K562 (cell line): ENCODE results near the gene FANCD2OS. TPM values are rescaled to one million over a fixed set of nuclear protein-coding genes. Genes with fewer than 3 reads are reported as not detected.
"Not testable (repeated sequence)": the region's sequence is repeated elsewhere in the genome, so short reads cannot be mapped to it uniquely, and the experiment has no call there.

ENCODE experiments used
- ATAC-seq: fragments of 200-7000 bp; cut with Tn5 transposase; 3 replicates; pipeline ENCODE4 v1.9.1; 2020; ENCODE audit warnings: moderate library complexity
- BruUV-seq: library from RNA; stranded (reverse); fragments of 400-500 nt; replicated peaks from 2 replicates; lab custom pipeline; 2021; lab: Mats Ljungman, UMichigan
- CTCF ChIA-PET: fragments of 300-600 bp; formaldehyde crosslinking; extraction: SDS; loops from one replicate; lab custom pipeline; 2021; ENCODE audit warnings: low intra/inter-chr PET ratio; lab: Yijun Ruan, JAX
- POLR2A ChIA-PET: fragments of 300-600, 350-650 bp; sonication (Branson Sonifier 250); formaldehyde crosslinking; extraction: SDS; loops from one replicate; lab custom pipeline; 2021; ENCODE audit warnings: antibody characterized with exemption, inconsistent platforms; lab: Yijun Ruan, JAX
- DNase-seq, 4 experiments: peaks; one replicate each; pipeline versions ENCODE4 v3.0.0 to v3.0.0-alpha.2; 2011 to 2018; ENCODE audit warnings: low spot score in 3 of 4, mixed read lengths in 3 of 4; ENCODE audit errors: extremely low read depth in 1 of 4
- FAIRE-seq: peaks from 2 replicates; lab custom pipeline; 2011; peaks lifted over from hg19 to GRCh38; lab: Jason Lieb, UNC
- H2AFZ ChIP-seq: 2 replicates; pipeline ENCODE4 v1.6.0; 2011; ENCODE audit warnings: low read depth, low read length, control low read depth, inconsistent platforms
- H3K27ac ChIP-seq: fragments of 200-600 bp; 3 replicates; pipeline ENCODE4 v1.8.0; 2011; ENCODE audit warnings: low read depth, mild to moderate bottlenecking, control low read depth, inconsistent platforms, low read length, moderate library complexity, mixed read lengths; ENCODE audit errors: extremely low read depth
- H3K27me3 ChIP-seq, 2 experiments: fragments of 300-600 bp in 1 of 2; 2 replicates in 1 of 2; 3 replicates in 1 of 2; pipeline versions ENCODE4 v1.6.0 to v1.8.0; 2011; ENCODE audit warnings: inconsistent platforms in 2 of 2, low read length in 2 of 2, mild to moderate bottlenecking in 1 of 2, mixed read lengths in 1 of 2, moderate library complexity in 1 of 2; ENCODE audit not compliant: control insufficient read depth in 2 of 2, insufficient read depth in 2 of 2
- H3K36me3 ChIP-seq: fragments of 300-600 bp; 3 replicates; pipeline ENCODE4 v1.8.0; 2011; ENCODE audit warnings: mild to moderate bottlenecking, low read length, inconsistent platforms; ENCODE audit not compliant: control insufficient read depth, insufficient read depth
- H3K4me1 ChIP-seq, 2 experiments: fragments of 200-600 bp in 1 of 2; replicated peaks in 1 of 2; 2 replicates in 1 of 2; 3 replicates in 1 of 2; pipeline versions ENCODE4 v1.5.1 to v1.8.0; 2011; ENCODE audit warnings: inconsistent platforms in 2 of 2, low read length in 2 of 2, mild to moderate bottlenecking in 1 of 2, mixed read lengths in 1 of 2, moderate library complexity in 1 of 2; ENCODE audit not compliant: control insufficient read depth in 2 of 2, insufficient read depth in 2 of 2
- H3K4me2 ChIP-seq: 2 replicates; pipeline ENCODE4 v1.6.1; 2011; ENCODE audit warnings: low read length, control low read depth, inconsistent platforms, mixed read lengths; ENCODE audit not compliant: insufficient read depth
- H3K4me3 ChIP-seq: fragments of 200-600 bp; sonication (generic), shearing (Covaris generic); 2 replicates; pipeline ENCODE4 v1.5.1; 2016; ENCODE audit warnings: control low read depth, inconsistent platforms
- H3K79me2 ChIP-seq: fragments of 200-600 bp; 3 replicates; pipeline ENCODE4 v1.8.0; 2011; ENCODE audit warnings: low read length, inconsistent platforms; ENCODE audit not compliant: control insufficient read depth, insufficient read depth
- H3K9ac ChIP-seq, 2 experiments: 2 replicates each; pipeline versions ENCODE4 v1.6.0 to v1.6.1; 2011; ENCODE audit warnings: low read depth in 2 of 2, low read length in 2 of 2, control low read depth in 1 of 2, inconsistent platforms in 1 of 2, mild to moderate bottlenecking in 1 of 2, mixed read lengths in 1 of 2; ENCODE audit not compliant: insufficient read depth in 1 of 2
- H3K9me1 ChIP-seq: one replicate; pipeline ENCODE4 v1.6.0; 2011; ENCODE audit warnings: inconsistent platforms, mild to moderate bottlenecking, low read length, moderate library complexity; ENCODE audit not compliant: control insufficient read depth, insufficient read depth
- H3K9me3 ChIP-seq: replicated peaks from 2 replicates; pipeline ENCODE4 v1.5.1; 2011; ENCODE audit warnings: low read depth, low read length, inconsistent platforms; ENCODE audit not compliant: control insufficient read depth, insufficient read depth
- H4K20me1 ChIP-seq: replicated peaks from 2 replicates; pipeline ENCODE4 v1.6.1; 2011; ENCODE audit warnings: low read length, inconsistent platforms, mixed read lengths; ENCODE audit not compliant: control insufficient read depth, insufficient read depth
- CEBPB ChIP-seq: fragments of 450-650 bp; IDR thresholded peaks from 2 replicates; pipeline ENCODE4 v1.6.1; 2016; ENCODE audit warnings: missing genetic modification characterization, missing compliant biosample characterization
- CEBPG ChIP-seq, 3 experiments: fragments of 200-800 bp in 1 of 3; sonication (Bioruptor generic) in 1 of 3; sonication (generic) in 1 of 3; formaldehyde crosslinking in 1 of 3; IDR thresholded peaks in 2 of 3; conservative IDR thresholded peaks in 1 of 3; 2 replicates each; pipeline versions ENCODE4 v1.6.1 to v1.8.0; 2016 to 2022; ENCODE audit warnings: missing compliant biosample characterization in 2 of 3, missing genetic modification characterization in 2 of 3, mild to moderate bottlenecking in 1 of 3, missing genetic modification reagents in 1 of 3
- WGBS: fragments of 100-300 bp; shearing (Covaris generic); methylation state at CpG from one replicate; pipeline ENCODE4 v1.1.6; 2016; ENCODE audit warnings: low coverage, mixed read lengths; ENCODE audit not compliant: insufficient coverage; ENCODE audit errors: missing lambda C conversion rate; 5-methylcytosine and 5-hydroxymethylcytosine counted together
- in situ Hi-C: fragments of 300-500 bp; cut with MboI; formaldehyde crosslinking; loops from 4 replicates; pipeline ENCODE4 v1.15.0; 2018; ENCODE audit warnings: inconsistent platforms, mixed read lengths
- intact Hi-C: fragments of 100-400 bp; cut with micrococcal nuclease; formaldehyde crosslinking; loops from 2 replicates; pipeline ENCODE4 v1.14.2; 2022
- polyA plus RNA-seq, 8 experiments: library from polyadenylated mRNA; depleted of rRNA in 4 of 8; stranded (reverse) in 5 of 8; unstranded in 3 of 8; fragments of >200 nt; fragmentation: Nextera tagmentation in 2 of 8; fragmentation: Illumina TruSeq in 1 of 8; extraction: Ambion mirVana in 2 of 8; extraction: Trizol in 1 of 8; gene quantifications; 2 replicates each; pipeline versions ENCODE4 v1.2.1 to v1.2.3, GENCODE V29; 2011 to 2014; ENCODE audit warnings: inconsistent platforms in 1 of 8, missing spikeins in 1 of 8
- total RNA-seq, 7 experiments: library from RNA; depleted of rRNA in 6 of 7; stranded (reverse); fragments of >200 nt in 6 of 7; fragmentation: Illumina TruSeq in 2 of 7; extraction: Trizol in 2 of 7; gene quantifications; 2 replicates each; pipeline versions ENCODE4 v1.2.1 to v1.2.3, GENCODE V29; 2011 to 2021; ENCODE audit warnings: low replicate concordance in 1 of 7
- TF ChIP-seq, protein P1 (sequence below): sonication (generic); formaldehyde crosslinking; IDR thresholded peaks from 2 replicates; pipeline ENCODE4 v1.5.0; 2020; ENCODE audit warnings: missing genetic modification reagents
- TF ChIP-seq, protein P2 (sequence below): sonication (generic); formaldehyde crosslinking; IDR thresholded peaks from 2 replicates; pipeline ENCODE4 v1.9.0; 2022; ENCODE audit warnings: mild to moderate bottlenecking, missing genetic modification reagents
- TF ChIP-seq, protein P3 (sequence below): fragments of 250-450 bp; sonication (Bioruptor Pico); IDR thresholded peaks from 2 replicates; pipeline ENCODE4 v1.8.0; 2022; ENCODE audit warnings: inconsistent platforms

The FANCD2OS gene
- total and polyA plus RNA-seq, 9 of the 15 experiments (the other 6 are each of a cell fraction or from before 2014, with no cell fraction given), result not detected

DNA sequence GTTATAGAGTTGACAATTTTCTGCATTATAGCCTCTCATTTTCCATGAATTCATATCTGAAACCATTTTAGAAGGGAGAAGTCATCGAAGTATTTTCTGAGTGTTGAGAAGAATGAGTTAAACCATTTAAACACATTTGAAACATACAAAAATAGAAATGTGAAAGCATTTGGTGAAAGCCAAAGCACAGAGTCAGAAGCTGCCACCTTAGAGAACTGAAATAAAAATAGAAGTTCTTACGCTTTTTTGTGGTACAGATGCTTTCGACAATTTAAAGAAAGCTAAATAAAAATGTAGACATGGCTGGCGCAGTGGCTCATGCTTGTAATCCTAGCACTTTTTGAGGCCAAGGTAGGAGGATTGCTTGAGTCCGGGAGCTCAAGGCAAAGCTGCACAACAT lies 9.0 kb downstream of the FANCD2OS start (continued):
- TF ChIP-seq, protein P1, sequence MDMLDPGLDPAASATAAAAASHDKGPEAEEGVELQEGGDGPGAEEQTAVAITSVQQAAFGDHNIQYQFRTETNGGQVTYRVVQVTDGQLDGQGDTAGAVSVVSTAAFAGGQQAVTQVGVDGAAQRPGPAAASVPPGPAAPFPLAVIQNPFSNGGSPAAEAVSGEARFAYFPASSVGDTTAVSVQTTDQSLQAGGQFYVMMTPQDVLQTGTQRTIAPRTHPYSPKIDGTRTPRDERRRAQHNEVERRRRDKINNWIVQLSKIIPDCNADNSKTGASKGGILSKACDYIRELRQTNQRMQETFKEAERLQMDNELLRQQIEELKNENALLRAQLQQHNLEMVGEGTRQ (CRISPR knock-in tag), result no peak

DNA sequence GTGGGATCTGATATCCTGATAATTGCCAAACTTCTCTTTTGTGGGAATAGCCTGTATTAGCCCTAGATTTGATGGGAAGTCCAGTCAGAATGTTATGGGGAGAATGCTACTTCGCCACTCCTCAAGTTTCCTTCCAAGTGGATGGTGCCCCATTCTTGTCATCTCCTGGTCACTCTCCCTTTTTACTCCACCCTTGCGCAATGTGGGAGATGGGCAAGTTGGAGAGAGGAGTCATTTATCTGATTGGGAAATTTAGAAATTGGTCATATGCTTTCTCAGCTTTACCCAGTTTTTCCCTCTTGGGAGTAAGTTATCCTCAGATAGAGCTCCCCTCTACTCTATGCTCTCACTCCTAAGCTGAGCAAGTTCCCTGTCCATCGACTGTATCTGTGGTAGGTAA lies 14.4 kb downstream of the FANCD2OS start:
- DNase-seq (no peak), ATAC-seq (no peak), FAIRE-seq (no peak)
- Histone ChIP-seq H3K4me3 (no peak overlapping the region), H3K27me3 (no peaks in the 10 kb centered on the region), H3K9me1 (no peaks in the 10 kb centered on the region), H3K9ac (no peak overlapping the region), H3K27ac (no peak overlapping the region), H2AFZ (no peak overlapping the region), H3K4me2 (no peak overlapping the region), H3K36me3 (peaks cover 80% of the 10 kb centered on the region), H3K9me3 (no peaks in the 10 kb centered on the region), H3K79me2 (no peaks in the 10 kb centered on the region), H4K20me1 (no peaks in the 10 kb centered on the region), H3K4me1 (no peaks in the 10 kb centered on the region)
- ChIA-PET CTCF (no interaction called here), POLR2A (interaction anchor here (1.0 to 1.3 kb wide), 2 partner anchors 10 to 21 kb away, joined by 4 to 5 read pairs; no protein-coding TSS in a partner anchor)
- 94% methylated on average over 3 of the region's 3 CpGs for WGBS
- intact Hi-C loops, result no loop called here
- in situ Hi-C loops, result no loop called here
- BruUV-seq, result no TSS peak
- TF ChIP-seq, protein P2, sequence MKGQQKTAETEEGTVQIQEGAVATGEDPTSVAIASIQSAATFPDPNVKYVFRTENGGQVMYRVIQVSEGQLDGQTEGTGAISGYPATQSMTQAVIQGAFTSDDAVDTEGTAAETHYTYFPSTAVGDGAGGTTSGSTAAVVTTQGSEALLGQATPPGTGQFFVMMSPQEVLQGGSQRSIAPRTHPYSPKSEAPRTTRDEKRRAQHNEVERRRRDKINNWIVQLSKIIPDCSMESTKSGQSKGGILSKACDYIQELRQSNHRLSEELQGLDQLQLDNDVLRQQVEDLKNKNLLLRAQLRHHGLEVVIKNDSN, result no peak
- TF ChIP-seq, protein P3, sequence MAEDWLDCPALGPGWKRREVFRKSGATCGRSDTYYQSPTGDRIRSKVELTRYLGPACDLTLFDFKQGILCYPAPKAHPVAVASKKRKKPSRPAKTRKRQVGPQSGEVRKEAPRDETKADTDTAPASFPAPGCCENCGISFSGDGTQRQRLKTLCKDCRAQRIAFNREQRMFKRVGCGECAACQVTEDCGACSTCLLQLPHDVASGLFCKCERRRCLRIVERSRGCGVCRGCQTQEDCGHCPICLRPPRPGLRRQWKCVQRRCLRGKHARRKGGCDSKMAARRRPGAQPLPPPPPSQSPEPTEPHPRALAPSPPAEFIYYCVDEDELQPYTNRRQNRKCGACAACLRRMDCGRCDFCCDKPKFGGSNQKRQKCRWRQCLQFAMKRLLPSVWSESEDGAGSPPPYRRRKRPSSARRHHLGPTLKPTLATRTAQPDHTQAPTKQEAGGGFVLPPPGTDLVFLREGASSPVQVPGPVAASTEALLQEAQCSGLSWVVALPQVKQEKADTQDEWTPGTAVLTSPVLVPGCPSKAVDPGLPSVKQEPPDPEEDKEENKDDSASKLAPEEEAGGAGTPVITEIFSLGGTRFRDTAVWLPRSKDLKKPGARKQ (CRISPR knock-in tag), result no peak
- TF ChIP-seq CEBPB (peak; percentile 79), CEBPG (CRISPR knock-in tag; IDR thresholded peaks at IDR 0.05) (no peak), CEBPG (tag; conservative IDR thresholded peaks at IDR 0.05 in 1 of 2, IDR thresholded peaks at IDR 0.05 in 1 of 2) (peak; percentile 43 to 49; a peak in 3 of 4 replicates)

DNA sequence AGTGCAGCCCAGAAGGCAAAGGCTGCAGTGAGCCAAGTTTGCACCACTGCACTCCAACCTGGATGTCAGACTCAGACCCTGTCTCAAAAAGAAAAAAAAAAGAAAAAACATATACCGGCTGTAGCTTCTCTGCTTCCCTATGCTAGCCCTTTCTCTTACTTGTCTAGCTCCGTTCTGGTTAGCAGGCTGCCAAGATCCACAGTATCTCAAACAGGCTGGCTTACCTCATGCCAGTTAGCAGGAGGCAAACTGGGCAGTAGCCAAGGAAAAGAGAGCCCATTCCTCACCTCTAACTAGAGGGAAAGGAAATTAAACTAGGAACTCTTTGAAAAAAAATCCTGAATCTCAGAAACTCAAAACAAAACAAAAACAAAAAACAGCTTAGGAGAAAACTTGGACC lies 16.7 kb downstream of the FANCD2OS start:
- POLR2A ChIA-PET, result interaction anchor here (1.4 kb wide), 1 partner anchor 171 kb away, joined by 3 read pairs; no protein-coding TSS in a partner anchor
- H3K79me2 ChIP-seq, H3K27ac ChIP-seq, H3K4me2 ChIP-seq, H2AFZ ChIP-seq, FAIRE-seq, H3K9me3 ChIP-seq, DNase-seq, ATAC-seq, H3K4me1 ChIP-seq, intact Hi-C loops, BruUV-seq, H3K9ac ChIP-seq, CTCF ChIA-PET, H4K20me1 ChIP-seq, in situ Hi-C loops, H3K9me1 ChIP-seq, H3K27me3 ChIP-seq, H3K4me3 ChIP-seq: not testable (repeated sequence)
- peaks cover 83% of the 10 kb centered on the region for H3K36me3 ChIP-seq
- 83% methylated on average over 1 of the region's 2 CpGs for WGBS
